ENCODE measurements around the gene THAP9. TPM values are rescaled to one million over a fixed set of nuclear protein-coding genes. Genes with fewer than 3 reads are reported as not detected.

The THAP9 gene, protein sequence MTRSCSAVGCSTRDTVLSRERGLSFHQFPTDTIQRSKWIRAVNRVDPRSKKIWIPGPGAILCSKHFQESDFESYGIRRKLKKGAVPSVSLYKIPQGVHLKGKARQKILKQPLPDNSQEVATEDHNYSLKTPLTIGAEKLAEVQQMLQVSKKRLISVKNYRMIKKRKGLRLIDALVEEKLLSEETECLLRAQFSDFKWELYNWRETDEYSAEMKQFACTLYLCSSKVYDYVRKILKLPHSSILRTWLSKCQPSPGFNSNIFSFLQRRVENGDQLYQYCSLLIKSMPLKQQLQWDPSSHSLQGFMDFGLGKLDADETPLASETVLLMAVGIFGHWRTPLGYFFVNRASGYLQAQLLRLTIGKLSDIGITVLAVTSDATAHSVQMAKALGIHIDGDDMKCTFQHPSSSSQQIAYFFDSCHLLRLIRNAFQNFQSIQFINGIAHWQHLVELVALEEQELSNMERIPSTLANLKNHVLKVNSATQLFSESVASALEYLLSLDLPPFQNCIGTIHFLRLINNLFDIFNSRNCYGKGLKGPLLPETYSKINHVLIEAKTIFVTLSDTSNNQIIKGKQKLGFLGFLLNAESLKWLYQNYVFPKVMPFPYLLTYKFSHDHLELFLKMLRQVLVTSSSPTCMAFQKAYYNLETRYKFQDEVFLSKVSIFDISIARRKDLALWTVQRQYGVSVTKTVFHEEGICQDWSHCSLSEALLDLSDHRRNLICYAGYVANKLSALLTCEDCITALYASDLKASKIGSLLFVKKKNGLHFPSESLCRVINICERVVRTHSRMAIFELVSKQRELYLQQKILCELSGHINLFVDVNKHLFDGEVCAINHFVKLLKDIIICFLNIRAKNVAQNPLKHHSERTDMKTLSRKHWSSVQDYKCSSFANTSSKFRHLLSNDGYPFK
- total RNA-seq, result 1.3 and 2.4 TPM in 2 replicates

DNA sequence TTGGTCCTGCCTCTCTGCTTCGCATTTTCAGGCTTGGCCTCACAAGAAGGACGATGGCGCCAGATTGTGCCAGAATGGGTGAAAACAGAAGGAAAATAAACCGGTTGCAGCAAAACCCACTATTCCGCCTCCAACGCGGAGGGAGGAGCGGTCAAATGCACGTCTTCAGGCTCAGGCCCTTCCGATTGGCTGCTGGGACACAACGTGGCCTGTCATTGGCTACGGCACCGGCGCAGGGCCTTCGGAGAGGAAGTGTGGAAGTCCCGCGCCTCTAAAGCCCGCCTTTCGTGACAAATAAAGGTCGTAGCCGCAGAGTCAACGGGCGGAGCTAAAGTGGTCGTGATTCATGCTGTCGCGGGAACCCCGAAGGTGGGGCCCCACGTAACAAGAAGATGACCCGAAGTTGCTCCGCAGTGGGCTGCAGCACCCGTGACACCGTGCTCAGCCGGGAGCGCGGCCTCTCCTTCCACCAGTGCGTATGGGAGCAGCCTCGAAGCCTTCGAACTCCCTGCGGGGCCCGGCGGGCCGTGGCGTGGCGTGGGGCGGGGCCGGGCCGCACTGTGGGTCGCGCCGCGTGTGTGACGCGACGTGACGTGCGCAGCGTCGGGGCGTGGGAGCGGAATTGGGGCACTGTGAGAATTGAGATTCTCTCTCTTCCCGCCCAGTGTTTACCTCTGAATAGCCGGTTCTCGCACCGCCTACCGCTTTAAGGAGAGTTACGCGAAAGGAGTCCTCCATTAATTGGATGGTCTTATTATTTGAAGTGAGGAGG is at the start of gene THAP9:
THAP9 (plus strand) TSS at position 325 of the 772 bp plus-strand sequence; CDS start at position 393, 68 bp downstream.

DNA sequence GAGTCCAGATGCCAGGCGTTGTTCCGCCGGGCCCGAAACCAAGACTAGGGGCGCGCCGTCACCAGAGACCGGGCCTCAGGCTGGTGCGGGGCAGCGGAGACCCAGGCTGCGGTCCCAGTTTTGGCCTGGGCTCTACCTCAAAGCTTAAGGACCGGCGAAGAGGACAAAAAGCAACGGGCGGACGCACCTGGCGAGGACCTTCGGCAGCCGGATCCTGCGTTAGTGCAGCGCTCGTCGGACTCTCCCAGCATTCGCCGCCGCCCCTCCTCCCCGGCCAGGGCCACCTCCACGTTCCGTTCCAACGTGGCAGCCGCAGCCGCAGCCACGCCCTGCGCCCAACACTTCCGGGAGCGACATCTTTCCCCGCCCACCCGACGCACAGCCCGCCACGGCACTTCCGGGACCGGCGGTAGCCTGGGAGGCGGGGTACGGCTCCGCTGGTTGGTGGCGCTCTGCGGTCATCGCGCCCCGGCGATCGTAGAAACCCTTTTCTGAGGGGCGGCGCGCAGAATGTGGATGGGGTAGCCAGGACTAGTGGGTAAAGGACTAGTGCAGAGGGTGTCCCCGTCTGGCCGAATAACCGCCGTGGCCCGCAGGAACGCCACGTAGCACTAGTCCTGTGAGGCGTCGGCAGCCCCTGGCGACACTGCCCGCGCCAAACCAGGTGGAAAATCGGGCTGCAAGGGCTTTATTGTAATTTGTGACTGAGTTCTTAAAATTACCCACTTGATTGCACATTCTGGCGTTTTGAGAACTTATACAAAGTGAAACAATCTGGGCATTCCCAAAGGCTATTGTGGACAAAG is 9.4 kb upstream of the THAP9 start, which contains the start of gene SEC31A:
SEC31A (minus strand) TSS at position 253 of the 806 bp plus-strand sequence. CDS start 9,217 bp downstream, outside the sequence.

Other genes starting within 250 kb of the THAP9 start
- 13.5 and 28.0 TPM in 2 replicates for gene SCD5, start 101.9 kb upstream of the THAP9 start, total RNA-seq
- gene SEC31A, start 9.6 kb upstream of the THAP9 start, total RNA-seq, result 88.2 and 113 TPM in 2 replicates
- 6.2 and 6.6 TPM in 2 replicates for gene LIN54, start 110.1 kb downstream of the THAP9 start, total RNA-seq
- 54.8 and 69.6 TPM in 2 replicates for gene COPS4, start 134.4 kb downstream of the THAP9 start, total RNA-seq
- 0.15 and 0.86 TPM in 2 replicates for gene PLAC8, start 214.0 kb downstream of the THAP9 start, total RNA-seq

All from hair follicular keratinocyte (primary cell).